HG03066 (cell line): ENCODE data around the gene LUZP1.

Experiments used
- ATAC-seq: cut with Tn5 transposase; IDR thresholded peaks from one replicate; pipeline ENCODE4 v1.9.1; 2021; ENCODE audit warnings: low read depth; ENCODE audit not compliant: unreplicated experiment

Gene LUZP1

DNA sequence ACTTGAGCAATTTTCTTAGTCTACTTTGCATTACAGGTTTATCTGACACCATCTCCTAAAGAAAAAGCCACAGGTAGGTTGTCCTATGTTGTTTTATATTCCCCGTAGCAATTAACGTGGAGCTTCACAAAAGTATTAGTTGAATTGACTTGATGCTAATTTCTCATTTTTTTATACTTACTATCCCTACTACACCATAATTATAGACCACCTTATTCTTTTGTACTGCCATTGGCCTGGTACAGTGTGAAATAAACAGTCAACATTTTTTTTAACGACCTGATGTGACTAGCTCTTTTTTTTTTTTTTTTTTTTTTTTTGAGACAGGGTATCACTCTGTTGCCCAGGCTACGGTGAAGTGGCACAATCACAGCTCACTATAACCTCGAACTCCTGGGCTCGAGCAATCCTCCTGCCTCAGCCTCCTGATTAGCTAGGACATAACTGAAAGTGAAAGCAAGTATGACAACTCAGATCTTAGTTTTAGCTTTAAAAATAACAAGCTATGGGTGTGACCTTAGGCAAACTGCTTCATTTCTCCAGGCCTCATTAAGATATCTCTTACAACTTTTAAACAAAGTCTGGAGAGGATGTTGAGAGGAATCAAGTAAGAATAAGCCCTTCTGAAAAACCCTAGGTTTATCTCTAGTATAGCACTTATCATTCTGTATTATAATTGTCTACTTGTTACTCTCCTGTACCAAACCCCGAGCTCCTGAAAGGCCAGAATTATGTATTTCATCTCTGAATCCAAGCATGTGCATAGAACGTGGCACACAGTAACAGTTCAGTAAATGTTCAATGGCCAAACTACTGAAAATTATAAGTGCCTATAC lies 49.5 kb downstream of the LUZP1 start:
- ATAC-seq: no peak

DNA sequence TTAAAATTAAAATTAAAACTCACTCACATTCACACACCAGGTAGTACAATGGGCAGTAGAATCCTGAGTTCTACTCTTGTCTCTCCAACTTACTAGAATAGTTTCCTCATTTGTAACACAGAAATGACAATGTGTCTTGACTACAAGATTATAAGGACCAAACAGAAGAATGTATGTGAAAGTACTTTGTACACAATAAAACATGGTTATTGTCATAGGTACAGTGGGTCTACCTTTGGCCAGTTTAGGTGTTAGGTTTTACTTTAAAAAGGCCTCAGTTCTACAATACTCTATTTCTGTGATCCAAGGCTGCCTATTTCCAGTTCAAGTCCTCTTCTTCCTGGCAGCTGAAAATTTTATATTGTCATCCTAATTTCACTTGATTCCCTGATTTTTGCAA lies 50.2 kb downstream of the LUZP1 start:
- ATAC-seq: no peak

DNA sequence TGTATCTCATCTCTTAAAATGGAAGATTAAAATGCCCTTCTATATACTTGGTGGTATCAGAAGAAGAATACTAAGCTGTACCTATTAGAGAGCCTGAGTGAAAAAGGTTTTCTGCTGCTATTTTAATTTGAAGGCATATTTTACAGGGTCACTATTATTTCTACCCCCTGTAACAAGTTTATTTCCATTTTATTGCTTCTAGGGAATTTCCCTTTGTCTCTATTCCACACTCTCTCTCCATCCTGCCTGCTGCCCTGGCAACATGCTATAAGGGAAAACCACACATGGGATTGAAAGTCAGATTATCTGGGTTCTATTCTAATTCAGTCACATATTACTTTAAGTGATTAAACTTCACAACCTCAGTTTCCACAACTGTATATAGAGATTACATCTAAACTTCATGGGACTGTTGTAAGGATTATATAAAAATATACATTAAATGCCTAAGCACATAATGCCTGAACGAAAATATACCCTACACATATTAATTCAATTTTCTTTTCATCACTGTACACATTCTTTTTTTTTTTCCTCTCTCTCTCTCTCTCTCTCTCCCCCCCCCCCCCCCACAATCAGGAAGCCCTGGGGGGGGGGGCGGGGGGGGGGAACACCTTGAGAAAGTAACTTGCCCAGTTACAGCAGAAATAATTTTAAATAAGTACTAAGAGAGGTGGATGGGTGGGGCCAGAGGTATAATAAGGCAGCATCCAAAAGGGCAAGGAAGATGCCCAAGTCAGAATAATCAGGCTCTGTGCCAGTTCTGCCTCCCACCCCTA lies 51.5 kb downstream of the LUZP1 start:
- no peak for ATAC-seq

DNA sequence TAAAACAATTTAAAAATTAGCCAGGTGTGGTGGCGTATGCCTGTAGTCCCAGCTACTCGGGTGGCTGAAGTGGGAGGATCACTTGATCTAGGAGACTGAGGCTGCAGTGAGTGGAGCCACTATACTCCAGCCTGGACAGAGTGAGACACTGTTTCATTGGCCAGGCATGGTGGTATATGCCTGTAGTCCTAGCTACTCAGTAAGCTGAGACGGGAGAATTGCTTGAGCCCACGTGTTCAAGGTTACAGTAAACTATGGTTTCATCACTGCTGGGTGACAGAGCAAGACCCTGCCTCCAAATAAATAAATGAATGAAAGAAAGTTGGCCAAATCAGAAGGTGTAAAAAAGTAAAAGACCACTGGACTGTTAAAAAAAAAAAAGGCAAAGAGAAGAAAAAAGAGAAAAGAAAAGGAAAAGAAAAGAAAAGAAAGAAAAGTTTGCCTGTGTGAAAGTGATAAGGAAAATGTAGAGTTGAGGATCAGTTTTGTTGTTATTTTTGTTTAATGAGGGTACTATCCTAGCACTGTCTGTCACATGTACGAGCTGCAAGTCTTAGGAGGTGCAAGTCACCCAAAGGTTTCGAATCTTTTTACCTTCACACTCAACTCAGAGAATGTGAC lies 52.3 kb downstream of the LUZP1 start:
- ATAC-seq: no peak

DNA sequence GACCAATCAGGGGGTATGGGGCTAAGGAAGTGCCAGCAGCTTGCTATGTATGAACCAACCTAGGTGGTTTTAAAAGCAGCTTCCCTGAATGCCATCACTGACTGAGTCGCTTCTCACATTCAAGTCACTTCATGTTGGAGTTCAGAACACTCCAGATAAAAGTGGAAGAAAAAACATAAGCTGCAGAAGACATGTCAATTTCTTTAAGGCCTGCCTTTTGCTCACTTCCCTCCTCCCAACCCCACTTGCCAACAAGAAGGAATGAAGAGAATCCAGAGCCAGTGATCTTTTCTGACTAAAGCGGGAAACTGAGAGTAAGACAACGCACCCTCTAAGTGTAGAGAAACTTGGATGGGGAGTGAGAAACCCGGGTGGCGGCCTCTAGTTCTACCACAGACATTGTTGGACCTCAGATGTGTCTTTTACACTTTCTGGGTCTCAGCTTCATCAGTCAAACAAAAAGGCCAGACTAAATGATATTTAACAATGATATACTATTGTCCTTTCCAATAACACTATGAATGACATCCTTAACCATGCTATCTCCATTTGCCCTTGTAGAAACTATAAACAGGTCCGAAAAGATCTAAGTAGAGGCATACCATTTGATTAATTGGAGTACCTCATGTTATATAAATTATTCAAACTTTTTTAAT lies 54.1 kb downstream of the LUZP1 start:
- no peak for ATAC-seq

DNA sequence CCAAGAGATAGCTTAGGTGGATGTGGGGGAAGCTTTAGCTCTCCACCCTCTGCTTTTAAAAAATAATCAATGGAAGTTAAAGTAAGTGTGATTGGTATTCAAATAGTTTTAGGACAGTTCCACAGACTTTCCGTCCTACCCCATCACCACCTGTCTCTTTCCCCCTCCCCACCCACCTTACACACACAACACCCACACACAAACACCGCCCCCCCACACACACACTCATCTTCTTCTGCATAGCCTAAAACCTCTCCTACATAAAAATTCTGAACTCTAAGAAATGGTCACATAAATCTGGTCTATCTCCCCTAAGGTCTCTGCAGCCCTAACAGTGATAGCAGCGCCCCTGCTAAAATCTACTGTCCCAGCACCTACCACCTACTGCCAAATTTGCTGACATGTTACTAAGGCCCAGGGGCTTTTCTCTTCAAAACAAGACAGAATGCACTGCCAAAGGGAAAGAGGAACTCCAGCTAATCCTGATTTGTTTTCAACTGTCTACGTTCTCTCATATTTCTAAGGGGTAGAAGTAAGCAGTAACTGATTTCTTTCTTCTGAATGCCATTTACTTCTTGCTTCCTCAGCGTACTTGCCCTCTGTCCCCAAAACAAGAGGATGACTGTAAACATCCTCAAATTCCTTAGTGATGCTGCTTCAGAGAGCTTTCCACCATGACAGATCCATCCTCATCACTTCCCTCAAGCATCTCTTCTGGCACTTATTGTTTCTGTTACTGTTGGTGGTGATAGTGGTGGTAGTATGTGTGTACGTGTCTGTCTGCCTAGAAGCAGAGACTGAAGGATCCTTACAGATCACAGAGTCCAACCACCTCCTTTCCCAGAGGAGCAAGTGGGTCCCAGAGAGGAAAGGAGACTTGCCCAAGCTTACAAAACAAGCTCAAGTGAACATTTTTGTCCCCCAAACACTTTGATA lies 56.8 kb downstream of the LUZP1 start:
- ATAC-seq: no peak

DNA sequence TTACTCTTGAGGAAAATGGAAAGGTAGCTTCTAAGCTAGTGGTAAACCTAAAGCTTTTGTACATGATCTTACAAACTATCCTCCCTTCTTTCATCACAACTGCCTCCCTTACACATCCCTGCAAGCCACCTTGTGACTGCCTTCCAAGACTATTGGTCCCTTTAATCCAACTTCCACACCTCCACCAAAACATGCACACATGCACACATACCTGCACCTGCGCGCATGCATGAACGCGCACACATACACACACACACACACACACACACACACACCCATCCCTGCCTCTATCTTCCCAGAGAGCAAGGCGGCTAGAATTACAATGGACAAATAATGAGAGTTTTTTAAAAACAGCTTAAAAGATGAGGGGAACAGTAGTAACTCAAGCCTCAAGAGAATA lies 58.3 kb downstream of the LUZP1 start:
- ATAC-seq: no peak

DNA sequence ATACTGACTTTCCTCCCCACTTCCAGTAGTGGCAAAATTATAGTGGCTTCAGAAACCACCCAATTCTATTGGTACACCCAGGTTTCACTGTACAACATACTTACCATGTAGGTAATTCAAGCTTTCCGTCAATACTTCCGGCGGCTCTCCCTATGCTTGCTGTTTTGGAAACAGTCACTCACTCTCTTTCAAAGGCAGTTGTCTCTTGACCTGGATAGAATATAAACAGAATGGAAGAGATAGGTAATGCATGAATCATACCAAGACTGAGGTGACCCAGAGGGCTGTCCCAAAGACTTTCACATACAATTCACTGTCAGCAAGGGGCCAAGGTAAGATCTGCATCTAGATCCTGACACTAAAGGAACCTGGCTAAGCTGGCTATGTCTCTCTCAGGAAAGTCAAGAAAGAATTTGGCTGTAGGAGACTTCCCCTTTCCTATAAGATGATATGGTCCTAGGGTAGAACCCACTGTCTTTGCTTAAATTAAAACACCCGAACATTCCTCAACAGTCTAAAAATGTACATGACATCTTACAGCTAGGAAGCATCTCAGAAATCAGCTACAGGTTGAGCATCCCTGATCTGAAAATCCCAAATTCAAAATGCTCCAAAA lies 59.6 kb downstream of the LUZP1 start:
- ATAC-seq: no peak

DNA sequence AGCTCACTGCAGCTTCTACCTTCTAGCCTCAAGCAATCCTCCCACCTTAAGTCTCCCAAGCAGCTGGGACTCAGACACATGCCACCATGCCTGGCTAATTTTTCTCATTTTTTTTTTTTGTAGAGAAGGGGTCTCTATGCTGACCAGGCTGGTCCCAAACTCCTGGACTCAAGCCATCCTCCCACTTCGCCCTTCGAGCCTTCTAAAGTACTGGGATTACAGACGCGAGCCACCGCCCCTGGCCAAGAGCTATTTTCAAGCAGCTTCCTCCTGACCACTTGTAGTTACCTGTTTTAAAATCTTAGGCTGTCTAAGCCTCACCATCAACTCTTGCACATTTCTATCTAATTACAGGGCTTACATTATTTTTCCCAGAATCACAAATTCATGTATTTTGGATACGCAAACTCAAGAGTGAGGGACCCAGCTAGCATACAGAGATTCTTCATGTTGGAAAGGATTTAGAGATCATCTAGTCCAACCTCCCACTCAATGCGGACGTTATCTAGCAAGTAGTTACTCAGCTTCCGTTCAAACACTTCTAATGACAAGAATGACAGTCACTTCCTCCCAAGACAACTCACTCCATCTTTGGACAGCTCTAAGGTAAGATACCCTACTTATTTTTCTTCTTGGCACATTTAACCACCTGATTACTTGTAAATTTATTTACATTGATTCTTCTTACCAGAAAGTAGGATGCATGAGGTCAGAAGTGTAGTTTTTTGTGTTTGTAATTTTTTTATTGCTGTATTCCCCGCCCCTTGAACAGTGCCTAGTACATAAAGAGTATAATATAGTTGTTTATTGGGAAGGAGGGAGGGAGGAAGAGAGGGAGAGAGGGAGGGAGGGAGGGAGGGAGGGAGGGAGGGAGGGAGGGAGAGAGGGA lies 65.4 kb downstream of the LUZP1 start:
- no peak for ATAC-seq

DNA sequence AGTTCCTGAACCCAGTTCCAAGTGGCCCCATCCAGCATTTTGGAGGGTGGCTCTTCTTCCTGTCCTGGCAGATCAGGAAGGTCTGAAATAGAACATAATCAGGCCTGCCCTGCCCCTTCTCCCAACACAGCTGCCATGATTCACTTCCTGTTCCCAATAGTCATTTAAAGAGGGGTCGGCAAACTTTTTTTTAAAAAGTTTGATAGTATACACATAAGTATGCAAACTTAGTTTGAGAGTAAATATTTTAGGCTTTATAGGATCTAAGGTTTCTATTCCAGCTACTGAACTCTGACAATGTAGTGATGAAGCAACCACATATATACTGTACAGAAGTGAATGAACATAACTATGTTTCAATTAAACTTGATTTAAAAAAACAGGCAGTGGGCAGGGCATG lies 66.4 kb downstream of the LUZP1 start:
- ATAC-seq: no peak

DNA sequence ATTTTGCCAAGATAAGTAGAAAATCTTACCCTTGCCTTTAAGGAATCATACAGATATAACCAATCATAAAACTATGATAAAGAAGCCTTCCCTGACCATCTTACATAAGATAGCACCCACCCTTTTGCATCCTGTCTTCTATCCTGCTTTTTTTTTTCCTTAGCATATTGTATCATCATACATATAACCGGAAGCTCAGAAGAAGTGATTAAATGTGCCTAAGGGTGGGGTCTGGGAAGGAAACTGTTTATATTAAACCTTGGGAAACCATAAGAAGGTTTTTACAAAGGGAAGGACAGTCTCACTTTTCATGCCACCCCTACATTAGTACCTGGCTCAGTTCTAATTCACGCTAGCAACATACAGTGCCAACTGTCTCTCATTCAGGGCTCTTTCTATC lies 66.8 kb downstream of the LUZP1 start:
- ATAC-seq: no peak

DNA sequence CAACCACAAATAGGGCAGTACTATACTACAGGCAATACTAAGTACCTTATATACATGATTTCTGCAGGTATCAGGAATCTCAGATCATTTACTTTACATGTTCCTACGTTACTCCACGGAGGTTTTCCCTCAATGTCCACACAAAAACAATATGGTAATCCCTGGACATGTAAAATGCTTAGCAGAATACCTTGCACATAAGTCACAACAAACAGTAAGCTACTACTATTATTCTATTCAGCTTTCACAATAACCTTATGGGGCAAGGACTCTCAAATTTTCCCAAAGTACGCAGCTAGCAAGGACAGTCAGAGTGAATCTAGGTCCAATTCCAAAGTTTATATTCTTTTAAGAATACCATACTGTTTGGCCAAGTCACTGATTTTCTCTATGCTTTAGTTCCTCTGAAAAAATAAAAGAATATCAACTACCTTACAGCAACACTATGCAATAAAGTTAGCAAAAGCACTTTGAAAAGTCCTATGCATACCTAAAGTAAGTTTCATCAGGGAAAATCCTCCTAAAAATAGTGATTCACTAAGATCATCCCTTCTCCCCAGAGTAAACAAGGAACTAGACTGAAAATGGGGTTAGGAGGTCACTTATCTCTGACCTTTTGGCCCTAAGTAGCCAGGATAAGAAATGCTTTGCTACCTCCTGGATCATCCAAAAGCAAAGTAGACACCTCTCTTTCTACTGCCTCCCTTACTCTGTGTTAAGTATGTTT lies 67.4 kb downstream of the LUZP1 start:
- no peak for ATAC-seq

DNA sequence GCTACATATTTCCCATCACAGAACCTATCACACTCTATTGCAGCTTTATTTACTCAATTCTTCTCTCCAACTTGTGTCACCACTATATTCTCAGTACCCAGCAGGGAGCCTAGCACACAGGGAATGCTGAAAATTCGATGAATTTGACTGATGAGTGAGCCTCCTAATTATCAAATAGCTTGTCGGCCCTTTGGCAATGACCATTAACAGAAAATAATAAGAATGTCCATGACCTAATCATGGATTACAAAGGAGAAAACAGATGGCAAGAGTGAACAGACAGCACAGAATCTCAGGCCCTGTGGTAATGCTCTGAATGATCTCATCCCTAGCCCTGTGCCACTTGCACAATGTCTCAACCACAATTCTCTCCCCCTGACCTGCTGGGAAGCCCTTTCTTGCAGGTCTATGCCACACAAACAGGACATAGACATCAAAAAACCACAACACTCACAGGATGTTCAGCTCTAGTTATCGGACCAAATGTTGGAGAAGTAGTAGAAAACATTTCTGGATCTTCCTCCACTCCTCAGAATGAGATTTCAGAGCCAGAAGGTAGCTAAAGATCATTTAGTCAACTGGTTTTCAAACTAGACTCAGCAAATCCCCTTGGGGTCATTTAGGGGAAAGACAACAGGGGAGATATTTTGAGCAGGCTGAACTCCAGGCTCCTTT lies 68.4 kb downstream of the LUZP1 start:
- ATAC-seq: no peak

DNA sequence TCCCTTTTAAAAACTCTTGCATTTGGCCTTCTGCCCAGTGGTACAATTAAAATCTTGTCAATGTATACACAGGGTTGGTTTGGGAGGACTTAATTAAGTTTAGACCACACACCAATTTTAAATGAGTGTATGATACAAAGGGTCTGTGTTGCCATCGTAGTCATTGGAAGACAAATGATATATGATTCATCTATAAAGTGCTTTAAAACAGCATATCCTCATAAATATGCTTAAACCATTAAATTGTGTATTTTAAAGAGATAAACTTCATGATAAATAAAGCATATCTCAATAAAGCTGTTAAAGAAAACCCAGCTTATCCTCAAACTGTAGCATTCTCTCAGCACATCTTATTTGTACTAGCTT lies 69.5 kb downstream of the LUZP1 start:
- ATAC-seq: no peak

DNA sequence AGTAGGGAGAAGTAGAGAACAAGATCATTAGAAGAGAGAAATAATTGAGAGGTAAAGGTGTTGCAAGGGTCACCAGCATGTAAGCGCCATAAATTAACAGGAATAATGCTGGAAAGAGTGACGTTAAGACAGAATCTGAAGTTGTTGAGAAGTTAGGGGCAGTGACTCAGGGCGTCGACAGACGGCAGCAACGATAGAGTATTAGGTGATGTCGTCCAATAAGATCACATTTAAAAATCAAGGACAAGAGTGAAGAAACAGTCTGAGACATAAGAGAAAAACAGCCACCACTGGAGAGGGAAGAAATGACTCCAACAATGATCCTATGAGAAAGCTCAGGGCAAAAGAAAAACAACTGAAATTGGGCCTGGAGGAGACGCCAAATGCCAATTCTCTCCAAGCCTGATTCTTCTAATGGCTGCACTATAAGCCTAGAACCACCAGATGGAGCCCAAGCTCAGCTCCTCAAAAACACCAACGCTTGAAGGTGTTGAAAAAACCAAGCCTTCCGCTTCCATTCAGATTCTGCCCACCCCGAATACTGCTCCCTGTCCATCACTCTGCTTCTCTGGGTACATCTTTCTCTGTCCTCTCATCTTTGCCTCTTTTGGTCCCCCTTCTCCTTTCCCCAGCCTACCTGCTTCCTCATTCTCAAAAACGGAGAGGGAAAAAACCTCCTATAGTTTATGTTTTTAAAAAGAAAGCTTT lies 70.0 kb downstream of the LUZP1 start:
- no peak for ATAC-seq

DNA sequence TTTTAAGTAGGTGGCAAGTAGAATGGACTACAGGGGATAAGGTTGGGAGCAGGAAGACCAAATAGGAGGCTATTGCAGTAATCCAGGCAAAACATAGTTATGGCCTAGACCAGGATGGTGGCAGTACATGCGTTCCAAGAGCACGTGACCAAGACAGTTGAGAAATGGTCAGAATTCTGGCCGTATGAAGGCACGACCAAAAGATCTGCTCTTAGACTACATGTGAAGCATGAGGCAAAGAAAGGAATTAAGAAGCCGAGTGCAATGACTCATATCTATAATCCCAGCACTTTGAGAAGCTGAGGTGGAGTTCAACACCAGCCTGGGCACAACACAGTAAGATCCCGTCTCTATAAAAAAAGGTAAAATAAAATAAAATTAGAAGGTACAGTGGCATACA lies 71.3 kb downstream of the LUZP1 start:
- no peak for ATAC-seq

DNA sequence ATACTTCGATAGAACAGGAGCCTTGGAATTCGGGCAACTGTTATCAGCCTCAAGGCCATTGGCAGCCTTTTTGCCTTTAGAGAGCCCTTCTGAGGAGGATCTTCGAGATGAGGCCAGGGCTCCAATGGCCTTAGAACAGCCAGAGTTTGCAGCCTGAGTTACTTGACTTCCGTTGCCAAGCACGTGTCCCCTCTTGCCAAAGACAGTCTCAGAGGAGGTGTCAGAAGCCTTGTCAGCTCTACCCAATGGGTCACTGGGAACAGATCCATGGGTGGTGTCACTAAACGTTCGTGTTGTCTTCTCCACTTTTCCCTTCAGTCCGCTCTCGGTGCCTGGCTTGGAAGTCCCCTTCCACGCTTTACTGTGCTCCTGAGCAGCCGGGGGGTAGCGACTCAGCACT lies 76.2 kb downstream of the LUZP1 start:
- no peak for ATAC-seq
